ENCODE results near the gene FUBP1. TPM values are rescaled to one million over a fixed set of nuclear protein-coding genes. Genes with fewer than 3 reads are reported as not detected.
"Not testable (repeated sequence)": the region's sequence is repeated elsewhere in the genome, so short reads cannot be mapped to it uniquely, and the experiment has no call there.

Gene FUBP1
- polyA plus RNA-seq, 1 experiment, result 142 TPM

DNA sequence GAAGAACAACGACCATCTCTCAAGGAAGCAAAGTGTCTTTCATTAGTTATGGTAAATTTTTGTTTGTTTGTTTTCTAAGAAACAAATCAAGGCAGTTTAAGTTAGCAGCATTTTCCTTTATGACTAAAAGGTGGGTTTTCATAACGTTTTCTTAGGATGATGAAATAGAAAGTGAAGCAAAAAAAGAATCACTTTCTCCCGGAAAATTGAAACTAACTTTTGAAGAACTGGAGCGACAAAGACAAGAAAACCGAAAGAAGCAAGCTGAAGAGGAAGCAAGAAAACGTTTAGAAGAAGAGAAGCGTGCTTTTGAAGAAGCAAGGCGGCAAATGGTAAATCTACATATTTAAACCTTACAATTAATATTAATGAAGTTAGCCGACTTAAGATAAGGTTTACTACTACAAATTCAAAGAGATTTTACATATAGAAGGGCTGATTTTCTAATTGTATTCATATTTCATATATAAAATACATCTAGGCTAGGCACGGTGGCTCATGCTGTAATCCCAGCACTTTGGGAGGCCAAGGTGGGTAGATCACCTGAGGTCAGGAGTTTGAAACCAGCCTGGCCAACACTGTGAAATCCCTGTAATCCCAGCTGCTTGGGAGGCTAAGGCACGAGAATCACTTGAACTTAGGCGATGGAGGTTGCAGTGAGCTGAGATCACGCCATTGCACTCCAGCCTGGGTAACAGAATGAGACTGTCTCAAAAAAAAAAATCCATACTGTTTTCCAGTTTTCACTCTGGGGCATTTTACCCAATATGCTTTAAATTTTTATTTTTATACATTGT is 52.1 kb downstream of the FUBP1 start:
- H3K27ac ChIP-seq (ENCODE audit: low read depth, low read length), result no peak overlapping the region
- ChIA-PET POLR2A (no interaction called here), CTCF (no interaction called here)
- TF ChIP-seq CTCF (IDR thresholded peaks at IDR 0.05; ENCODE audit: low read depth, low read length), result no peak
- H3K4me3 ChIP-seq (ENCODE audit: low read depth, low read length), result no peak overlapping the region
- no peaks in the 10 kb centered on the region for H3K27me3 ChIP-seq (ENCODE audit: control insufficient read depth, insufficient read depth, low read length)
- H3K9me3 ChIP-seq (ENCODE audit: control insufficient read depth, insufficient read depth, low read length), result no peaks in the 10 kb centered on the region
- no peak for DNase-seq (ENCODE audit: low read depth, low spot score)

GRCh38 chr1:77925956-77926355 is 52.9 kb downstream of the FUBP1 start:
- DNase-seq (ENCODE audit: low read depth, low spot score), result no peak
- Histone ChIP-seq H3K4me3 (ENCODE audit: low read depth, low read length) (no peak overlapping the region), H3K27me3 (ENCODE audit: control insufficient read depth, insufficient read depth, low read length) (no peaks in the 10 kb centered on the region), H3K27ac (ENCODE audit: low read depth, low read length) (no peak overlapping the region), H3K9me3 (ENCODE audit: control insufficient read depth, insufficient read depth, low read length) (no peaks in the 10 kb centered on the region)
- CTCF ChIA-PET, result no interaction called here
- TF ChIP-seq CTCF (IDR thresholded peaks at IDR 0.05; ENCODE audit: low read depth, low read length), result no peak
- POLR2A ChIA-PET, result no interaction called here

- ChIA-PET CTCF (interaction anchor here (1.3 kb wide), 1 partner anchor 44 kb away, joined by 3 read pairs; no protein-coding TSS in a partner anchor), POLR2A (no interaction called here)
- Histone ChIP-seq H3K9me3 (ENCODE audit: control insufficient read depth, insufficient read depth, low read length) (no peaks in the 10 kb centered on the region), H3K4me3 (ENCODE audit: low read depth, low read length) (no peak overlapping the region), H3K27me3 (ENCODE audit: control insufficient read depth, insufficient read depth, low read length) (no peaks in the 10 kb centered on the region), H3K27ac (ENCODE audit: low read depth, low read length) (no peak overlapping the region)
- TF ChIP-seq CTCF (IDR thresholded peaks at IDR 0.05; ENCODE audit: low read depth, low read length), result no peak
- peak; percentile 8 for DNase-seq (ENCODE audit: low read depth, low spot score)
Observed at GRCh38 chr1:77925518-77925917, 53.4 kb downstream of the FUBP1 start.

- H3K27ac ChIP-seq (ENCODE audit: low read depth, low read length); DNase-seq (ENCODE audit: low read depth, low spot score); H3K27me3 ChIP-seq (ENCODE audit: control insufficient read depth, insufficient read depth, low read length); H3K9me3 ChIP-seq (ENCODE audit: control insufficient read depth, insufficient read depth, low read length); CTCF ChIA-PET; POLR2A ChIA-PET; H3K4me3 ChIP-seq (ENCODE audit: low read depth, low read length): not testable (repeated sequence)
Observed at GRCh38 chr1:77918918-77919317, 60.0 kb downstream of the FUBP1 start.

DNA sequence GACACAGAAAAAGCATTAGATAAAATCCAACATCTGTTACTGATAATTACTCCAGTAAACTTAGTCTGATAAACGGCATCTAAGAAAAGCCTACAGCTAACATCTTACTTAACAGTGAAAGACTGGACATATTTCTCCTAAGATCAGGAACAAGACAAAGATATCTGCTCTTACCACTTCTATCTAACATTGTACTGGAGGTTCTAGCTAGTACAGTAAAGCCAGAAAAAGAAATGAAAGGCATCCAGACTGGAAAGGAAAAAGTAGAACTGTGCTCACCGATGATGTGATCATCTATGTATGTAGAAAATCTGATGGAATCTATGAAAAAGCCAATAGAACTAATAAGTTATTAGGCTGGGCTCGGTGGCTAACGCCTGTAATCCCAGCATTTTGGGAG is 68.8 kb downstream of the FUBP1 start:
- ChIA-PET CTCF (interaction anchor here (0.6 kb wide), 1 partner anchor 195 kb away, joined by 5 read pairs; no protein-coding TSS in a partner anchor), POLR2A (interaction anchor here (0.7 to 1.0 kb wide), 2 partner anchors 12 to 215 kb away, joined by 4 to 12 read pairs; no protein-coding TSS in a partner anchor)
- no peak for DNase-seq (ENCODE audit: low read depth, low spot score)

More for the DNA sequence above, 68.8 kb downstream of the FUBP1 start:
- H3K27ac ChIP-seq (ENCODE audit: low read depth, low read length), result no peak overlapping the region
- H3K4me3 ChIP-seq (ENCODE audit: low read depth, low read length), result no peak overlapping the region
- H3K27me3 ChIP-seq (ENCODE audit: control insufficient read depth, insufficient read depth, low read length), result no peaks in the 10 kb centered on the region
- no peaks in the 10 kb centered on the region for H3K9me3 ChIP-seq (ENCODE audit: control insufficient read depth, insufficient read depth, low read length)
- no peak for TF ChIP-seq CTCF (IDR thresholded peaks at IDR 0.05; ENCODE audit: low read depth, low read length)
